HepG2 (cell line): ENCODE results near the gene HOXA6. TPM values are rescaled to one million over a fixed set of nuclear protein-coding genes. Genes with fewer than 3 reads are reported as not detected.

ENCODE experiments used
- CBX1 ChIP-seq: IDR thresholded peaks from one replicate; pipeline ENCODE4 v1.6.1; 2016; ENCODE audit warnings: antibody characterized with exemption, low read depth
- KDM6A ChIP-seq: IDR thresholded peaks from 2 replicates; pipeline ENCODE4 v1.6.1; 2016; ENCODE audit warnings: low read depth
- MXI1 ChIP-seq: IDR thresholded peaks from 3 replicates; pipeline ENCODE4 v1.6.1; 2012; ENCODE audit warnings: low read depth, low read length, inconsistent platforms, borderline replicate concordance
- SNAPC2 ChIP-seq: sonication (generic); formaldehyde crosslinking; IDR thresholded peaks from 2 replicates; pipeline ENCODE4 v1.8.1; 2022; ENCODE audit warnings: mild to moderate bottlenecking, missing genetic modification reagents
- SYNCRIP ChIP-seq: fragments of 200-400 bp; formaldehyde crosslinking; IDR thresholded peaks from 2 replicates; pipeline ENCODE4 v1.6.1; 2018; ENCODE audit warnings: mild to moderate bottlenecking, low read depth, low read length; ENCODE audit not compliant: insufficient read depth
- ZNF160 ChIP-seq: sonication (generic); formaldehyde crosslinking; IDR thresholded peaks from 2 replicates; pipeline ENCODE4 v1.8.0; 2022; ENCODE audit warnings: mild to moderate bottlenecking, inconsistent platforms, missing genetic modification reagents
- ZNF3 ChIP-seq: IDR thresholded peaks from 2 replicates; pipeline ENCODE4 v1.7.0; 2017; ENCODE audit warnings: inconsistent platforms
- ZNF562 ChIP-seq: sonication (generic); formaldehyde crosslinking; IDR thresholded peaks from 2 replicates; pipeline ENCODE4 v1.8.0; 2022; ENCODE audit warnings: missing genetic modification reagents, borderline replicate concordance
- ZNF564 ChIP-seq: sonication (generic); formaldehyde crosslinking; IDR thresholded peaks from 2 replicates; pipeline ENCODE4 v1.8.1; 2023; ENCODE audit warnings: mild to moderate bottlenecking, missing genetic modification reagents
- ZNF703 ChIP-seq: sonication (generic); formaldehyde crosslinking; IDR thresholded peaks from 2 replicates; pipeline ENCODE4 v1.5.1; 2020; ENCODE audit warnings: missing genetic modification reagents, mild to moderate bottlenecking, moderate library complexity, borderline replicate concordance
- ZNF839 ChIP-seq: sonication (generic); formaldehyde crosslinking; IDR thresholded peaks from 2 replicates; pipeline ENCODE4 v1.4.0; 2020; ENCODE audit warnings: missing genetic modification reagents, mild to moderate bottlenecking, borderline replicate concordance
- polyA plus RNA-seq, 8 experiments: library from polyadenylated mRNA; depleted of rRNA in 3 of 8; stranded (reverse) in 7 of 8; unstranded in 1 of 8; fragments of >200 nt; fragmentation: Illumina TruSeq in 4 of 8; extraction: Trizol in 4 of 8; gene quantifications; 2 replicates each; pipeline versions ENCODE4 v1.2.1 to v1.2.3, GENCODE V29; 2011 to 2016; ENCODE audit warnings: low read depth in 4 of 8, missing spikeins in 1 of 8, mixed read lengths in 1 of 8; ENCODE audit not compliant: insufficient read depth in 1 of 8
- total RNA-seq, 5 experiments: library from RNA; depleted of rRNA; stranded (reverse); fragments of >200 nt; fragmentation: Illumina TruSeq; extraction: Trizol; gene quantifications; 2 replicates each; pipeline ENCODE4 v1.2.3, GENCODE V29; 2016; ENCODE audit warnings: low read depth in 1 of 5
- TF ChIP-seq, protein P1 (sequence below), 2 experiments: sonication (generic) in 1 of 2; formaldehyde crosslinking in 1 of 2; IDR thresholded peaks; 2 replicates each; pipeline versions ENCODE4 v1.5.1 to v1.6.1; 2011 to 2020; ENCODE audit warnings: borderline replicate concordance in 1 of 2, low read depth in 1 of 2, low read length in 1 of 2, mild to moderate bottlenecking in 1 of 2, missing genetic modification reagents in 1 of 2, moderate library complexity in 1 of 2
- TF ChIP-seq, protein P2 (sequence below): sonication (generic); formaldehyde crosslinking; IDR thresholded peaks from 2 replicates; pipeline ENCODE4 v1.4.0; 2020; ENCODE audit warnings: missing genetic modification reagents, mild to moderate bottlenecking, borderline replicate concordance
- TF ChIP-seq, protein P3 (sequence below): sonication (generic); formaldehyde crosslinking; IDR thresholded peaks from 2 replicates; pipeline ENCODE4 v1.5.1; 2020; ENCODE audit warnings: missing genetic modification reagents, mild to moderate bottlenecking, borderline replicate concordance
- TF ChIP-seq, protein P4 (sequence below): sonication (generic); formaldehyde crosslinking; conservative IDR thresholded peaks from 2 replicates; pipeline ENCODE4 v1.4.0; 2020; ENCODE audit warnings: missing genetic modification reagents

Gene HOXA6
- total and polyA plus RNA-seq, 2 of the 13 experiments (the other 11 are each of a cell fraction or from before 2014, with no cell fraction given), result 1.3 to 1.5 TPM

DNA sequence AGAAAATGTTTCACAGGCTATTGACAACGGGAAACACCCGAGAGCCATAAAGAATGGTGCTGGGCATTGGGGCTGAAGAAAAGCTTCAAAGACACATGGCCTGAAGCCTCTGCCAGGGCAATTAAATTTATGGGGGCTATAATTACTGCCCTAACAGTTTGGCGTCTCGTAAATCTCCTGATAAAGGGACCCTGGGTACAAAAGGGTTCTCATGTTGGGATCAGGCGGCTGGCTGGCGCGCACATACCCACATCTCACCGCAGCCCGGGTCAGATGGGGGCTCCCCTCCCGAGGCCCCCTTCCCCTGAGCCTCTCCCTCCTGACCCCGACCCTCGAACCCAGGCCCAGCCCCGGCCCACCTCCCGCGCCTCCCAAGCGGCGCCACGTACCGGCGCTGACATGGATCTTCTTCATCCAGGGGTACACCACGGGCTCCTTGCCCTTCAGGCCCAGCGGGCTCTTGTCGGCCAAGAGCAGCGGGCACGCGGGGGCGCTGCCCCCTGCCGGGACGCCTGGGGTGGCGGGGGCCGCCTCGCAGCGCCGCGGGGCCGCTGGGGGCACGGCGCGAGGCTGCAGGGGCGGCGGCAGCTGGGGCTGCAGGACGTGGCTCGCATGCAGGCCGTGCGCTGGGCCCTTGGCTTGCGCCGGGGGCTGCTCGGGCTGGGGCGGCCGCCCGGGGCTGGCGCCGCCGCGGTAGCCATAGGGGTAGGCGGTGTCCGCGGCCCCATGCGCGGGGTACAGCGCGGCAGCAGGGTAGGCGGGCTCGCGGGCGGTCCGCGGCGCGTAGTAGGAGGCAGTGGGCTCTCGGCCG is 17.6 kb downstream of the HOXA6 start (continued):
- TF ChIP-seq, protein P1, sequence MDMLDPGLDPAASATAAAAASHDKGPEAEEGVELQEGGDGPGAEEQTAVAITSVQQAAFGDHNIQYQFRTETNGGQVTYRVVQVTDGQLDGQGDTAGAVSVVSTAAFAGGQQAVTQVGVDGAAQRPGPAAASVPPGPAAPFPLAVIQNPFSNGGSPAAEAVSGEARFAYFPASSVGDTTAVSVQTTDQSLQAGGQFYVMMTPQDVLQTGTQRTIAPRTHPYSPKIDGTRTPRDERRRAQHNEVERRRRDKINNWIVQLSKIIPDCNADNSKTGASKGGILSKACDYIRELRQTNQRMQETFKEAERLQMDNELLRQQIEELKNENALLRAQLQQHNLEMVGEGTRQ (IDR thresholded peaks at IDR 0.05; ENCODE audit: low read depth, low read length), result no peak
- TF ChIP-seq, protein P1 (CRISPR knock-in tag; IDR thresholded peaks at IDR 0.05; ENCODE audit: borderline replicate concordance), result no peak; the same call in 1 of the 2 replicates
- TF ChIP-seq, protein P2, sequence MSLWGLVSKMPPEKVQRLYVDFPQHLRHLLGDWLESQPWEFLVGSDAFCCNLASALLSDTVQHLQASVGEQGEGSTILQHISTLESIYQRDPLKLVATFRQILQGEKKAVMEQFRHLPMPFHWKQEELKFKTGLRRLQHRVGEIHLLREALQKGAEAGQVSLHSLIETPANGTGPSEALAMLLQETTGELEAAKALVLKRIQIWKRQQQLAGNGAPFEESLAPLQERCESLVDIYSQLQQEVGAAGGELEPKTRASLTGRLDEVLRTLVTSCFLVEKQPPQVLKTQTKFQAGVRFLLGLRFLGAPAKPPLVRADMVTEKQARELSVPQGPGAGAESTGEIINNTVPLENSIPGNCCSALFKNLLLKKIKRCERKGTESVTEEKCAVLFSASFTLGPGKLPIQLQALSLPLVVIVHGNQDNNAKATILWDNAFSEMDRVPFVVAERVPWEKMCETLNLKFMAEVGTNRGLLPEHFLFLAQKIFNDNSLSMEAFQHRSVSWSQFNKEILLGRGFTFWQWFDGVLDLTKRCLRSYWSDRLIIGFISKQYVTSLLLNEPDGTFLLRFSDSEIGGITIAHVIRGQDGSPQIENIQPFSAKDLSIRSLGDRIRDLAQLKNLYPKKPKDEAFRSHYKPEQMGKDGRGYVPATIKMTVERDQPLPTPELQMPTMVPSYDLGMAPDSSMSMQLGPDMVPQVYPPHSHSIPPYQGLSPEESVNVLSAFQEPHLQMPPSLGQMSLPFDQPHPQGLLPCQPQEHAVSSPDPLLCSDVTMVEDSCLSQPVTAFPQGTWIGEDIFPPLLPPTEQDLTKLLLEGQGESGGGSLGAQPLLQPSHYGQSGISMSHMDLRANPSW (CRISPR knock-in tag), result no peak
- TF ChIP-seq SYNCRIP (no peak), ZNF3 (no peak), ZNF703 (CRISPR knock-in tag) (no peak), MXI1 (no peak), ZNF564 (no peak), ZNF160 (no peak), SNAPC2 (CRISPR knock-in tag) (no peak), CBX1 (no peak), KDM6A (CRISPR knock-in tag) (no peak), ZNF839 (no peak), ZNF562 (CRISPR knock-in tag) (peak; percentile 44; the same call in 1 of the 2 replicates)
- TF ChIP-seq, protein P3, sequence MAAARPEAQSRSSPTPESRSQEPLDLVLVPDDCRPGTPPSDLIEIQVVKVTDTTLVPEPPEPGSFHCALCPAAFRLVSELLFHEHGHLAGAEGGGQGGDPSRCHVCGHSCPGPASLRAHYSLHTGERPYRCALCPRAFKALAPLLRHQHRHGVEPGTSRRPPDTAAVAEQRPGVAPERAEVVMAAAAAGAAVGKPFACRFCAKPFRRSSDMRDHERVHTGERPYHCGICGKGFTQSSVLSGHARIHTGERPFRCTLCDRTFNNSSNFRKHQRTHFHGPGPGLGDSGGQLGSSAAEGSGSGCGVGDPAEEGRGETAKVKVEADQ (CRISPR knock-in tag), result no peak; the same call in 1 of the 2 replicates
- TF ChIP-seq, protein P4, sequence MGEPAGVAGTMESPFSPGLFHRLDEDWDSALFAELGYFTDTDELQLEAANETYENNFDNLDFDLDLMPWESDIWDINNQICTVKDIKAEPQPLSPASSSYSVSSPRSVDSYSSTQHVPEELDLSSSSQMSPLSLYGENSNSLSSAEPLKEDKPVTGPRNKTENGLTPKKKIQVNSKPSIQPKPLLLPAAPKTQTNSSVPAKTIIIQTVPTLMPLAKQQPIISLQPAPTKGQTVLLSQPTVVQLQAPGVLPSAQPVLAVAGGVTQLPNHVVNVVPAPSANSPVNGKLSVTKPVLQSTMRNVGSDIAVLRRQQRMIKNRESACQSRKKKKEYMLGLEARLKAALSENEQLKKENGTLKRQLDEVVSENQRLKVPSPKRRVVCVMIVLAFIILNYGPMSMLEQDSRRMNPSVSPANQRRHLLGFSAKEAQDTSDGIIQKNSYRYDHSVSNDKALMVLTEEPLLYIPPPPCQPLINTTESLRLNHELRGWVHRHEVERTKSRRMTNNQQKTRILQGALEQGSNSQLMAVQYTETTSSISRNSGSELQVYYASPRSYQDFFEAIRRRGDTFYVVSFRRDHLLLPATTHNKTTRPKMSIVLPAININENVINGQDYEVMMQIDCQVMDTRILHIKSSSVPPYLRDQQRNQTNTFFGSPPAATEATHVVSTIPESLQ (CRISPR knock-in tag), result no peak
